DND-41 (cell line): Measurements from ENCODE around the gene IGSF6.
"Not testable (repeated sequence)": the region's sequence is repeated elsewhere in the genome, so short reads cannot be mapped to it uniquely, and the experiment has no call there.

Source experiments
- CTCF ChIP-seq: IDR thresholded peaks from 2 replicates; pipeline ENCODE4 v1.5.1; 2012; ENCODE audit warnings: borderline replicate concordance, low read length, moderate library complexity, mild to moderate bottlenecking; ENCODE audit not compliant: poor library complexity, severe bottlenecking; ENCODE audit errors: extremely low read depth
- EZH2 ChIP-seq: IDR thresholded peaks from 3 replicates; pipeline ENCODE4 v1.6.1; 2012; ENCODE audit warnings: borderline replicate concordance, low read depth, mild to moderate bottlenecking, moderate library complexity, low read length, inconsistent platforms; ENCODE audit not compliant: severe bottlenecking

- TF ChIP-seq CTCF, EZH2: not testable (repeated sequence)
Observed at GRCh38 chr16:21630866-21631265, 21.5 kb downstream of the IGSF6 start.
